ENCODE results near the gene FAM83F. TPM values are rescaled to one million over a fixed set of nuclear protein-coding genes. Genes with fewer than 3 reads are reported as not detected.

Gene FAM83F
- total RNA-seq, 1 donor from 2014 or later = 1.1 TPM

DNA sequence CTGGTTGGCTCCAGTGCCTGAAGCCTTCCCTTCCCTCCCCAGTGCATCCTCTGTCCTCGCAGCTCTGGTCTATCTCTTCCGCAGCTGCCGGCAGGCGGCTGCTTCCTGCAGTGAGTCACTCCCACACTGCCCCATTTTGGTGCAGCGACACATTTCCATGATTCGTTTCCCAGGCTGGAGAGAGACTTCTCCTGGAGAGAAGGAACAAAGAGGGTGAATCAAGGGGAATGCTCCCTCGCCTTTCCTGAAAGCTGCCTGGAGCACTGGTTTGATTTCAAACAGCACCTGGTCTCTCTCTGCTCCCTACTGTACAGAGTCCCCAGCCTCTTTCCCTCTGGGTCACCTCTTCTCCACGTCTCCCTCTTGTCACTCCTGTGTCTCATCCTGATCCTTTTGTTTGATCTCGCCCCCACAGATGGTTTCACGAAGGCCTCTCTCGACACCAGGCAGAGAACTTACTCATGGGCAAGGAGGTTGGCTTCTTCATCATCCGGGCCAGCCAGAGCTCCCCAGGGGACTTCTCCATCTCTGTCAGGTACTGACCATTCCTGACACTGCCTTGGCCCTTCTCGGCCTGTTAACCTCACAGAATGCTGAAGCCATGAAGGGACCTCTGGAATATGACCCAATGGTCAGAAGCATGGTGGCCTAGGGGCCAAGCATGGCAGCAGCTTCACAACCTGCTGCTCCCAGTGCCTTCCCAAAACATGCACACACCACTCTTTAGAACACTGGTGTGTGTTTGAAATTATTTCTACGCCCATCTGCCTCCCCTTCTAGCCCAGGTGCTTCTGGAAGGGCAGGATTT, 34.9 kb upstream of the FAM83F start, which contains the start of gene TMA7B:
TMA7B (plus strand) TSS at position 758 of the 808 bp plus-strand sequence. CDS start 3,978 bp downstream, outside the sequence.
- Mint-ChIP-seq H3K36me3 (ENCODE audit: unreplicated experiment) (no peaks in the 10 kb centered on the region), H3K9me3 (ENCODE audit: unreplicated experiment) (no peaks in the 10 kb centered on the region), H3K4me1 (ENCODE audit: low read depth, unreplicated experiment) (peaks cover 4% of the 10 kb centered on the region), H3K27ac (ENCODE audit: unreplicated experiment) (no peak within 1 kb of the TSS), H3K4me3 (ENCODE audit: unreplicated experiment) (no peak within 1 kb of the TSS), H3K27me3 (ENCODE audit: unreplicated experiment) (peaks cover 2% of the 10 kb centered on the region)
- TF ChIP-seq, protein P1, sequence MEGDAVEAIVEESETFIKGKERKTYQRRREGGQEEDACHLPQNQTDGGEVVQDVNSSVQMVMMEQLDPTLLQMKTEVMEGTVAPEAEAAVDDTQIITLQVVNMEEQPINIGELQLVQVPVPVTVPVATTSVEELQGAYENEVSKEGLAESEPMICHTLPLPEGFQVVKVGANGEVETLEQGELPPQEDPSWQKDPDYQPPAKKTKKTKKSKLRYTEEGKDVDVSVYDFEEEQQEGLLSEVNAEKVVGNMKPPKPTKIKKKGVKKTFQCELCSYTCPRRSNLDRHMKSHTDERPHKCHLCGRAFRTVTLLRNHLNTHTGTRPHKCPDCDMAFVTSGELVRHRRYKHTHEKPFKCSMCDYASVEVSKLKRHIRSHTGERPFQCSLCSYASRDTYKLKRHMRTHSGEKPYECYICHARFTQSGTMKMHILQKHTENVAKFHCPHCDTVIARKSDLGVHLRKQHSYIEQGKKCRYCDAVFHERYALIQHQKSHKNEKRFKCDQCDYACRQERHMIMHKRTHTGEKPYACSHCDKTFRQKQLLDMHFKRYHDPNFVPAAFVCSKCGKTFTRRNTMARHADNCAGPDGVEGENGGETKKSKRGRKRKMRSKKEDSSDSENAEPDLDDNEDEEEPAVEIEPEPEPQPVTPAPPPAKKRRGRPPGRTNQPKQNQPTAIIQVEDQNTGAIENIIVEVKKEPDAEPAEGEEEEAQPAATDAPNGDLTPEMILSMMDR (IDR thresholded peaks at IDR 0.05; ENCODE audit: partially characterized antibody, unreplicated experiment) = no peak
- DNase-seq = no peak

DNA sequence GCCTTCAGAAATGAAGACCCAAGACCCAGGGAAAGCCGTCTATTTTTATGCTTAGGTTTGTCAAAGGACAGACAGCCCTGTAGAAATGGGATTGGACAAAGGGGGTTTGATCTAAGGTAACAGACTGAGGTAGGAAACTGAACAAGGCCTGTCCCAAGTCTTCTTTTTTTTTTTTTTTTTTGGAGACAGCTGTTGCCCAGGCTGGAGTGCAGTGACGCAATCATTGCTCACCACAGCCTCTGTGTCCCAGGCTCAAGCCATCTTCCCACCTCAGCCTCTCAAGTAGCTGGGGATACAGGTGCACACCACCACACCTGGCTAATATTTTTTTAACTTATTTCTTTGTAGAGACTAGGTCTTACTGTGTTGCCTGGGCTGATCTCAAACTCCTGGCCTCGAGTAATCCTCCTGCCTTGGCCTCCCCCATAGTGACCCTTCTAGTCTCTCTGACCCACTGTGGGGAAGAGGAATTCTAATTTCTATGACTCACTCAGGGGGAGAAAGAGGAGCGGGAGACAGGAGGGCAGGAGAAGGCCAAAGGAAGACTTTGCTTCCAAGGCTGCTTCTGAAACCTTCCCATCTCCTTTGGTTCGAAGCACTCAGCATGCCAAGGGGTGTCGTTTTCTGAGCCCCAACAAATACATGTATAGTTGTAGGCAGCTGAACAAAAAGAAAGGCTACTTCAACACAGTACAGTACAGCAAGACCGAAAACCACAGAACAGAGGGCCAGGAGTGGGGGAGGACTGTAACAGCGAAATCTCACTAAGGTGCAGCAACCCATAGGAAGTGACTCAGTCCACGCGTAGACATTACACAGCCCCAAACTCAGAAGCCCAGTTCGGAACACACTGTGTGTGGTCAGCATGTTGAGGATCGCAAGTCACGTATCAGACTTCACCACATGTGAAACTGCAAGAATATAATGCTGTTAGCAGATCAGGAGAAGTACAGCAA, 33.7 kb upstream of the FAM83F start:
- no peak overlapping the region for H3K27ac Mint-ChIP-seq (ENCODE audit: unreplicated experiment)
- TF ChIP-seq, protein P1 (IDR thresholded peaks at IDR 0.05; ENCODE audit: partially characterized antibody, unreplicated experiment) = no peak
- H3K4me1 Mint-ChIP-seq (ENCODE audit: low read depth, unreplicated experiment) = peaks cover 4% of the 10 kb centered on the region
- peaks cover 2% of the 10 kb centered on the region for H3K27me3 Mint-ChIP-seq (ENCODE audit: unreplicated experiment)
- no peaks in the 10 kb centered on the region for H3K36me3 Mint-ChIP-seq (ENCODE audit: unreplicated experiment)
- H3K9me3 Mint-ChIP-seq (ENCODE audit: unreplicated experiment) = no peaks in the 10 kb centered on the region
- H3K4me3 Mint-ChIP-seq (ENCODE audit: unreplicated experiment) = no peak overlapping the region
- no peak for DNase-seq

DNA sequence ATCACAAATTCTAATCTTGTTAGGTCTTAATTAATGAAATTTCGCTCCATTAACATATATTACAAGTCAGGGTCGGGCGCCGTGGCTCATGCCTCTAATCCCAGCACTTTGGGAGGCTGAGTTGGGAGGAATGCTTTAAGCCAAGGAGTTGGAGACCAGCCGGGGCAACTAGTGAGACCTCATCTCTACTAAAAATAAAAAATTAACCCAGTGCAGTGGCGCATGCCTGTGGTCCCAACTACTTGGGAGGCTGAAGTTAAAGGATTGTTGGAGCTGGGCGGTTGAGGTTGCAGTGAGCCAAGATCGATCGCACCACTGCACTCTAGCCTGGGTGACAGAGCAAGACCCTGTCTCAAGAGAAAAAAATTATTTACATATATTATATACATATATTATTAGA, 32.7 kb upstream of the FAM83F start:
- DNase-seq = no peak
- H3K9me3 Mint-ChIP-seq (ENCODE audit: unreplicated experiment) = no peaks in the 10 kb centered on the region
- no peaks in the 10 kb centered on the region for H3K36me3 Mint-ChIP-seq (ENCODE audit: unreplicated experiment)
- TF ChIP-seq, protein P1 (IDR thresholded peaks at IDR 0.05; ENCODE audit: partially characterized antibody, unreplicated experiment) = no peak
- H3K4me3 Mint-ChIP-seq (ENCODE audit: unreplicated experiment) = no peak overlapping the region
- peaks cover 4% of the 10 kb centered on the region for H3K4me1 Mint-ChIP-seq (ENCODE audit: low read depth, unreplicated experiment)
- H3K27ac Mint-ChIP-seq (ENCODE audit: unreplicated experiment) = no peak overlapping the region
- H3K27me3 Mint-ChIP-seq (ENCODE audit: unreplicated experiment) = peaks cover 2% of the 10 kb centered on the region

DNA sequence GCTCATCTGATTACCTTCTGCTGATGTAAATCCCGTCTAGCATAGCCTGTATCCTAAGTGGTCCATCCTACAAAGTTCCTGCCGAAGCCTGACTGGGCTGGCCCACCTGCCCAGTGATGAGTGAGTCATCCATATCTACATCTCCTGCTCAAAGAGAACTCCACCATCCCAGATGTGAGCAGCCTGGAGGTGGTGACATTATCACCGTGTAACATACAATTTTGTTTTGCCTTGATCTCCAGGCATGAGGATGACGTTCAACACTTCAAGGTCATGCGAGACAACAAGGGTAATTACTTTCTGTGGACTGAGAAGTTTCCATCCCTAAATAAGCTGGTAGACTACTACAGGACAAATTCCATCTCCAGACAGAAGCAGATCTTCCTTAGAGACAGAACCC, 29.0 kb upstream of the FAM83F start:
- H3K9me3 Mint-ChIP-seq (ENCODE audit: unreplicated experiment) = no peaks in the 10 kb centered on the region
- H3K4me1 Mint-ChIP-seq (ENCODE audit: low read depth, unreplicated experiment) = peaks cover 14% of the 10 kb centered on the region
- no peaks in the 10 kb centered on the region for H3K36me3 Mint-ChIP-seq (ENCODE audit: unreplicated experiment)
- no peaks in the 10 kb centered on the region for H3K27me3 Mint-ChIP-seq (ENCODE audit: unreplicated experiment)
- no peak overlapping the region for H3K4me3 Mint-ChIP-seq (ENCODE audit: unreplicated experiment)
- TF ChIP-seq, protein P1 (IDR thresholded peaks at IDR 0.05; ENCODE audit: partially characterized antibody, unreplicated experiment) = no peak
- DNase-seq = no peak
- H3K27ac Mint-ChIP-seq (ENCODE audit: unreplicated experiment) = no peak overlapping the region
